Astrocyte (in vitro differentiated cells and primary cell): ENCODE measurements around the gene SCTR. TPM values are rescaled to one million over a fixed set of nuclear protein-coding genes. Genes with fewer than 3 reads are reported as not detected.

ENCODE experiments used
- DNase-seq: peaks from one replicate; pipeline ENCODE4 v3.0.0-alpha.2; 2010; ENCODE audit warnings: low read depth
- FAIRE-seq: peaks from 2 replicates; lab custom pipeline; 2011; peaks lifted over from hg19 to GRCh38; lab: Jason Lieb, UNC
- H2AFZ ChIP-seq: 2 replicates; pipeline ENCODE4 v1.6.0; 2012; ENCODE audit warnings: low read depth, low read length, inconsistent platforms
- H3K27ac ChIP-seq: 2 replicates; pipeline ENCODE4 v1.5.1; 2011; ENCODE audit warnings: low read depth, low read length, inconsistent platforms
- H3K27me3 ChIP-seq: 2 replicates; pipeline ENCODE4 v1.6.0; 2011; ENCODE audit warnings: low read length, inconsistent platforms; ENCODE audit not compliant: insufficient read depth
- H3K36me3 ChIP-seq: 2 replicates; pipeline ENCODE4 v1.5.1; 2011; ENCODE audit warnings: low read length, inconsistent platforms; ENCODE audit not compliant: insufficient read depth
- H3K4me1 ChIP-seq: 2 replicates; pipeline ENCODE4 v1.5.1; 2011; ENCODE audit warnings: low read length, inconsistent platforms; ENCODE audit not compliant: insufficient read depth
- H3K4me2 ChIP-seq: 2 replicates; pipeline ENCODE4 v1.6.0; 2012; ENCODE audit warnings: low read length, inconsistent platforms
- H3K4me3 ChIP-seq: 2 replicates; pipeline ENCODE4 v1.5.1; 2011; ENCODE audit warnings: low read depth, mild to moderate bottlenecking, low read length, inconsistent platforms; ENCODE audit not compliant: insufficient read depth
- H3K79me2 ChIP-seq: 2 replicates; pipeline ENCODE4 v1.6.0; 2012; ENCODE audit warnings: mild to moderate bottlenecking, low read length, inconsistent platforms; ENCODE audit not compliant: insufficient read depth
- H3K9ac ChIP-seq: 2 replicates; pipeline ENCODE4 v1.6.0; 2012; ENCODE audit warnings: mild to moderate bottlenecking, low read length, inconsistent platforms
- H3K9me3 ChIP-seq: 2 replicates; pipeline ENCODE4 v1.5.1; 2012; ENCODE audit warnings: low read depth, mild to moderate bottlenecking, low read length, inconsistent platforms; ENCODE audit not compliant: insufficient read depth
- H4K20me1 ChIP-seq: 2 replicates; pipeline ENCODE4 v1.6.0; 2012; ENCODE audit warnings: low read length, inconsistent platforms; ENCODE audit not compliant: insufficient read depth
- H3K27ac Mint-ChIP-seq: one replicate; pipeline ENCODE4 v1.8.0; 2021; ENCODE audit warnings: mild to moderate bottlenecking, mixed read lengths; ENCODE audit not compliant: unreplicated experiment
- H3K27me3 Mint-ChIP-seq: one replicate; pipeline ENCODE4 v1.8.0; 2021; ENCODE audit warnings: low read depth, mixed read lengths; ENCODE audit not compliant: unreplicated experiment
- H3K36me3 Mint-ChIP-seq: one replicate; pipeline ENCODE4 v1.8.0; 2021; ENCODE audit warnings: low read depth, mixed read lengths; ENCODE audit not compliant: unreplicated experiment
- H3K4me1 Mint-ChIP-seq: one replicate; pipeline ENCODE4 v1.8.0; 2021; ENCODE audit warnings: low read depth, mixed read lengths; ENCODE audit not compliant: unreplicated experiment
- H3K4me3 Mint-ChIP-seq: one replicate; pipeline ENCODE4 v1.8.0; 2021; ENCODE audit warnings: mild to moderate bottlenecking, moderate library complexity, mixed read lengths; ENCODE audit not compliant: unreplicated experiment
- H3K9me3 Mint-ChIP-seq: one replicate; pipeline ENCODE4 v1.8.0; 2021; ENCODE audit warnings: mild to moderate bottlenecking, mixed read lengths; ENCODE audit not compliant: unreplicated experiment
- CTCF ChIP-seq: IDR thresholded peaks from 2 replicates; pipeline ENCODE4 v1.5.1; 2011; ENCODE audit warnings: low read depth, mild to moderate bottlenecking, inconsistent platforms, low read length, moderate library complexity; ENCODE audit not compliant: insufficient read depth
- EZH2 ChIP-seq: IDR thresholded peaks from 2 replicates; pipeline ENCODE4 v1.6.1; 2012; ENCODE audit warnings: mild to moderate bottlenecking, low read length, inconsistent platforms; ENCODE audit not compliant: insufficient read depth
- total RNA-seq: library from RNA; stranded (reverse); gene quantifications from 2 replicates; pipeline ENCODE4 v1.2.1, GENCODE V29; 2021

SCTR gene
- total RNA-seq, 1 donor from 2014 or later: not detected

GRCh38 chr2:119446037-119446436, 78.2 kb downstream of the SCTR start:
- no peaks in the 10 kb centered on the region for H3K36me3 Mint-ChIP-seq
- no peak overlapping the region for H3K4me2 ChIP-seq
- H3K27ac Mint-ChIP-seq: no peak overlapping the region

GRCh38 chr2:119442850-119443249, 81.4 kb downstream of the SCTR start:
- no peak for DNase-seq
- H3K4me2 ChIP-seq: no peak overlapping the region
- H3K4me3 ChIP-seq: no peak overlapping the region
- no peaks in the 10 kb centered on the region for H4K20me1 ChIP-seq
- Mint-ChIP-seq H3K4me3 (no peak overlapping the region), H3K36me3 (no peaks in the 10 kb centered on the region), H3K4me1 (no peaks in the 10 kb centered on the region), H3K27ac (no peak overlapping the region), H3K27me3 (peaks cover 44% of the 10 kb centered on the region), H3K9me3 (peaks cover 3% of the 10 kb centered on the region)
- peaks cover 2% of the 10 kb centered on the region for H3K27me3 ChIP-seq
- FAIRE-seq: no peak
- no peaks in the 10 kb centered on the region for H3K79me2 ChIP-seq
- no peak overlapping the region for H3K9ac ChIP-seq
- H3K27ac ChIP-seq: no peak overlapping the region
- no peak overlapping the region for H2AFZ ChIP-seq
- H3K36me3 ChIP-seq: no peaks in the 10 kb centered on the region
- H3K4me1 ChIP-seq: no peaks in the 10 kb centered on the region
- H3K9me3 ChIP-seq: no peaks in the 10 kb centered on the region
- TF ChIP-seq EZH2 (no peak), CTCF (no peak)

More at GRCh38 chr2:119446037-119446436, 78.2 kb downstream of the SCTR start:
- peaks cover 10% of the 10 kb centered on the region for H3K27me3 ChIP-seq
- H3K4me3 ChIP-seq: no peak overlapping the region
- Mint-ChIP-seq H3K4me3 (no peak overlapping the region), H3K9me3 (no peaks in the 10 kb centered on the region), H3K27me3 (peaks cover 27% of the 10 kb centered on the region), H3K4me1 (no peaks in the 10 kb centered on the region)
- H3K79me2 ChIP-seq: no peaks in the 10 kb centered on the region
- no peak overlapping the region for H3K9ac ChIP-seq
- TF ChIP-seq CTCF (no peak), EZH2 (no peak)
- no peak for DNase-seq
- no peak for FAIRE-seq
- H2AFZ ChIP-seq: no peak overlapping the region
- no peak overlapping the region for H3K27ac ChIP-seq
- H3K4me1 ChIP-seq: no peaks in the 10 kb centered on the region
- no peaks in the 10 kb centered on the region for H3K9me3 ChIP-seq
- H3K36me3 ChIP-seq: no peaks in the 10 kb centered on the region
- H4K20me1 ChIP-seq: no peaks in the 10 kb centered on the region

DNA sequence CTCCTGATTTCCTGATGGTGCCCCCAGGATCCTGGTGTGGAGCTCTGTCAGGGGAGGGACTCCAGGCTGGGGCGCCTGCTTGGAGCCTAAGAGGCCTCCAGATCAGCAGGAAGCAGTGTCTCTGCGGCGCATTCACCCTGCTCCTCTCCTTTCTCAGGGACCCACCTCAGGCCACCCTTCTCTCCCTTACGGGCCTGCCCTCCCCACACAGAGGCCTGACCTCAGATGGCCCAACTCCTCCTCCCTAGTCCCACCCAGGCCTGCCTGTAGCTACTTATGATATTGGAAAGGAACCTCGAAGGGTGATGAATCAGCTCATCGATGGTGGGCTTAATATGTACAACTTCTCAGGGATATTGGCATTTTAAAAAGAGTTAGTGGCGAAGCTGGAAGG, 82.1 kb downstream of the SCTR start:
- no peak overlapping the region for H3K4me3 Mint-ChIP-seq
- H3K36me3 Mint-ChIP-seq: peaks cover under 1% of the 10 kb centered on the region
- no peak for DNase-seq
- Histone ChIP-seq H3K9me3 (no peaks in the 10 kb centered on the region), H3K4me1 (no peaks in the 10 kb centered on the region), H3K4me3 (no peak overlapping the region), H3K36me3 (no peaks in the 10 kb centered on the region), H4K20me1 (no peaks in the 10 kb centered on the region), H3K27me3 (peaks cover 2% of the 10 kb centered on the region), H3K9ac (no peak overlapping the region), H3K79me2 (no peaks in the 10 kb centered on the region), H2AFZ (no peak overlapping the region), H3K27ac (no peak overlapping the region), H3K4me2 (no peak overlapping the region)
- FAIRE-seq: no peak
- no peak for TF ChIP-seq CTCF
- no peak for TF ChIP-seq EZH2
- H3K4me1 Mint-ChIP-seq: no peaks in the 10 kb centered on the region
- peaks cover 45% of the 10 kb centered on the region for H3K27me3 Mint-ChIP-seq
- H3K27ac Mint-ChIP-seq: no peak overlapping the region
- H3K9me3 Mint-ChIP-seq: peaks cover 3% of the 10 kb centered on the region
